HepG2 (cell line): ENCODE measurements around the gene IL1RL2. TPM values are rescaled to one million over a fixed set of nuclear protein-coding genes. Genes with fewer than 3 reads are reported as not detected.

Source experiments
- ATF4 ChIP-seq, 2 experiments: fragments of 450-650 bp in 1 of 2; sonication (generic) in 1 of 2; formaldehyde crosslinking; IDR thresholded peaks; 2 replicates each; pipeline versions ENCODE4 v1.5.0 to v1.8.0; 2020 to 2022; ENCODE audit warnings: mild to moderate bottlenecking in 1 of 2, missing genetic modification reagents in 1 of 2
- HOXA5 ChIP-seq: sonication (generic); formaldehyde crosslinking; IDR thresholded peaks from 2 replicates; pipeline ENCODE4 v1.4.0; 2020; ENCODE audit warnings: missing genetic modification reagents
- IRF2 ChIP-seq: IDR thresholded peaks from 2 replicates; pipeline ENCODE4 v1.6.1; 2018; ENCODE audit warnings: missing genetic modification reagents, missing compliant biosample characterization
- MXD4 ChIP-seq: IDR thresholded peaks from 2 replicates; pipeline ENCODE4 v1.6.1; 2016; ENCODE audit warnings: mild to moderate bottlenecking, missing biosample characterization, missing genetic modification reagents
- RNF2 ChIP-seq: fragments of 450-650 bp; conservative IDR thresholded peaks from 2 replicates; pipeline ENCODE4 v1.6.1; 2016; ENCODE audit warnings: low read depth
- SALL1 ChIP-seq: sonication (generic); formaldehyde crosslinking; IDR thresholded peaks from 2 replicates; pipeline ENCODE4 v1.8.0; 2022; ENCODE audit warnings: mild to moderate bottlenecking, missing genetic modification reagents
- SMARCC2 ChIP-seq: fragments of 450-650 bp; IDR thresholded peaks from 2 replicates; pipeline ENCODE4 v1.6.1; 2017; ENCODE audit warnings: antibody characterized with exemption, mild to moderate bottlenecking
- SOX5 ChIP-seq: IDR thresholded peaks from 2 replicates; pipeline ENCODE4 v1.6.1; 2016; ENCODE audit warnings: borderline replicate concordance
- SRF ChIP-seq: IDR thresholded peaks from 2 replicates; pipeline ENCODE4 v1.6.1; 2011; ENCODE audit warnings: mild to moderate bottlenecking, low read depth, low read length, moderate library complexity
- SUZ12 ChIP-seq: fragments of 150-350 bp; IDR thresholded peaks from 2 replicates; pipeline ENCODE4 v1.6.1; 2014; ENCODE audit warnings: low read depth, low read length
- ZFAT ChIP-seq: sonication (generic); formaldehyde crosslinking; conservative IDR thresholded peaks from 2 replicates; pipeline ENCODE4 v1.8.1; 2023; ENCODE audit warnings: missing genetic modification reagents, inconsistent platforms
- ZNF329 ChIP-seq: sonication (generic); formaldehyde crosslinking; IDR thresholded peaks from 2 replicates; pipeline ENCODE4 v1.9.0; 2021; ENCODE audit warnings: low read depth, mild to moderate bottlenecking, missing genetic modification reagents
- ZNF484 ChIP-seq: sonication (generic); formaldehyde crosslinking; IDR thresholded peaks from 2 replicates; pipeline ENCODE4 v1.5.1; 2020; ENCODE audit warnings: mild to moderate bottlenecking, low read depth, missing genetic modification reagents, borderline replicate concordance
- ZNF672 ChIP-seq: sonication (generic); formaldehyde crosslinking; IDR thresholded peaks from 2 replicates; pipeline ENCODE4 v1.8.1; 2022; ENCODE audit warnings: missing genetic modification reagents
- ZNF713 ChIP-seq: sonication (generic); formaldehyde crosslinking; IDR thresholded peaks from 2 replicates; pipeline ENCODE4 v1.4.0; 2020; ENCODE audit warnings: mild to moderate bottlenecking, missing genetic modification reagents
- ZNF737 ChIP-seq: sonication (generic); formaldehyde crosslinking; IDR thresholded peaks from 2 replicates; pipeline ENCODE4 v1.5.0; 2020; ENCODE audit warnings: missing genetic modification reagents, mild to moderate bottlenecking, borderline replicate concordance
- polyA plus RNA-seq, 8 experiments: library from polyadenylated mRNA; depleted of rRNA in 3 of 8; stranded (reverse) in 7 of 8; unstranded in 1 of 8; fragments of >200 nt; fragmentation: Illumina TruSeq in 4 of 8; extraction: Trizol in 4 of 8; gene quantifications; 2 replicates each; pipeline versions ENCODE4 v1.2.1 to v1.2.3, GENCODE V29; 2011 to 2016; ENCODE audit warnings: low read depth in 4 of 8, missing spikeins in 1 of 8, mixed read lengths in 1 of 8; ENCODE audit not compliant: insufficient read depth in 1 of 8
- total RNA-seq, 5 experiments: library from RNA; depleted of rRNA; stranded (reverse); fragments of >200 nt; fragmentation: Illumina TruSeq; extraction: Trizol; gene quantifications; 2 replicates each; pipeline ENCODE4 v1.2.3, GENCODE V29; 2016; ENCODE audit warnings: low read depth in 1 of 5
- TF ChIP-seq, protein P1 (sequence below): sonication (generic); formaldehyde crosslinking; IDR thresholded peaks from 2 replicates; pipeline ENCODE4 v1.5.0; 2020; ENCODE audit warnings: mild to moderate bottlenecking, missing genetic modification reagents
- TF ChIP-seq, protein P2 (sequence below): sonication (generic); formaldehyde crosslinking; IDR thresholded peaks from 2 replicates; pipeline ENCODE4 v1.8.1; 2023; ENCODE audit warnings: mild to moderate bottlenecking, missing genetic modification reagents, borderline replicate concordance
- TF ChIP-seq, protein P3 (sequence below): sonication (generic); formaldehyde crosslinking; IDR thresholded peaks from 2 replicates; pipeline ENCODE4 v1.8.0; 2022; ENCODE audit warnings: mild to moderate bottlenecking, missing genetic modification reagents, moderate library complexity
- TF ChIP-seq, protein P4 (sequence below): sonication (generic); formaldehyde crosslinking; IDR thresholded peaks from 2 replicates; pipeline ENCODE4 v1.4.0; 2020; ENCODE audit warnings: missing genetic modification reagents, borderline replicate concordance
- TF ChIP-seq, protein P5 (sequence below): fragments of 450-650 bp; IDR thresholded peaks from 2 replicates; pipeline ENCODE4 v1.6.1; 2016

Gene IL1RL2
- total and polyA plus RNA-seq, 2 of the 13 experiments (the other 11 are each of a cell fraction or from before 2014, with no cell fraction given) = 0.03 TPM; not detected in 1

DNA sequence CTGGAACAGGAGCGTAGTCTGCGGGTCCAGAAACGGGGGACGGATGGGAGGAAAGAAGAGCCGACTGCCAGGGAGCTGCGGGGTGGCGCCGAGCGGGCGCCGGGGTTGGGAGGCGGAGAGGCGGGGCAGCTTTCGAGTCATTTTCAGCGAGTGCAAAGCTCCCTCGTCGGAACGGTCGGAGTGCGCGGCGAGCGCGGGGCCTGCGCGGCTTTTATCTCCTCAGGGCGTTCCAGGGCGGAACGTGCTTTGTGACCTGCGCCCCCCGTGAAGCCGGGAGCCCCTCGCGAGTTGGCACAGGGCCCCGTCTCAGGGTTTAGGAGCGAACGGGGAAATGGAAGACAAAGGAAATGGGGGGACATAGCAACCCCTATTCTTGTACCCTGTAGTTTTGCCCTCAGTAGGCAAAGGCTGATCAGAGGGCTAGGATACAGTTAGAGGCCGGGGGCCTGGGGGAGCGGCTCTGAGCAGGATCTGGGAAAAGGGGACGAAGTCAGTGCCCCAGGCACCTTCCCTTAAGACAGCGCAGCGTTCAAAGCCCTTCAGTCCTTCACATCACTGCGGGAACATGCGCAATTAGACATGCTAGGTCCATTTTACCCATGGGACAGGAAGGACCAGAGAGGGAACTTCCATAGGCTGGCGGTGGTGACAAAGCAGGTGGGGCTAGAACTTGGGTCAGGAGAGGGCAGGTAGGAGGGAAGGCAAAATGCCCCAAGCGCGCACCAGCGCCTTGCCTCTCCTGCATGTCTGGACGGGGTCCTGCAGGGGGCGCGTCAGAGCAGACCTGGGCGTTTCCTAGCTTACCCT is 64.4 kb downstream of the IL1RL2 start (continued):
- TF ChIP-seq, protein P1, sequence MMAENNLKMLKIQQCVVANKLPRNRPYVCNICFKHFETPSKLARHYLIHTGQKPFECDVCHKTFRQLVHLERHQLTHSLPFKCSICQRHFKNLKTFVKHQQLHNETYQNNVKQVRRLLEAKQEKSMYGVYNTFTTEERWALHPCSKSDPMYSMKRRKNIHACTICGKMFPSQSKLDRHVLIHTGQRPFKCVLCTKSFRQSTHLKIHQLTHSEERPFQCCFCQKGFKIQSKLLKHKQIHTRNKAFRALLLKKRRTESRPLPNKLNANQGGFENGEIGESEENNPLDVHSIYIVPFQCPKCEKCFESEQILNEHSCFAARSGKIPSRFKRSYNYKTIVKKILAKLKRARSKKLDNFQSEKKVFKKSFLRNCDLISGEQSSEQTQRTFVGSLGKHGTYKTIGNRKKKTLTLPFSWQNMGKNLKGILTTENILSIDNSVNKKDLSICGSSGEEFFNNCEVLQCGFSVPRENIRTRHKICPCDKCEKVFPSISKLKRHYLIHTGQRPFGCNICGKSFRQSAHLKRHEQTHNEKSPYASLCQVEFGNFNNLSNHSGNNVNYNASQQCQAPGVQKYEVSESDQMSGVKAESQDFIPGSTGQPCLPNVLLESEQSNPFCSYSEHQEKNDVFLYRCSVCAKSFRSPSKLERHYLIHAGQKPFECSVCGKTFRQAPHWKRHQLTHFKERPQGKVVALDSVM (CRISPR knock-in tag) = no peak
- no peak for TF ChIP-seq ZNF713 (CRISPR knock-in tag)
- peak; percentile 19; the same call in 1 of the 2 replicates for TF ChIP-seq SALL1
- TF ChIP-seq IRF2 (CRISPR knock-in tag) = no peak
- TF ChIP-seq, protein P2, sequence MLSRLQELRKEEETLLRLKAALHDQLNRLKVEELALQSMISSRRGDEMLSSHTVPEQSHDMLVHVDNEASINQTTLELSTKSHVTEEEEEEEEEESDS = no peak
- TF ChIP-seq SOX5 = no peak
- TF ChIP-seq, protein P3, sequence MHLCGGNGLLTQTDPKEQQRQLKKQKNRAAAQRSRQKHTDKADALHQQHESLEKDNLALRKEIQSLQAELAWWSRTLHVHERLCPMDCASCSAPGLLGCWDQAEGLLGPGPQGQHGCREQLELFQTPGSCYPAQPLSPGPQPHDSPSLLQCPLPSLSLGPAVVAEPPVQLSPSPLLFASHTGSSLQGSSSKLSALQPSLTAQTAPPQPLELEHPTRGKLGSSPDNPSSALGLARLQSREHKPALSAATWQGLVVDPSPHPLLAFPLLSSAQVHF = no peak
- TF ChIP-seq, protein P4, sequence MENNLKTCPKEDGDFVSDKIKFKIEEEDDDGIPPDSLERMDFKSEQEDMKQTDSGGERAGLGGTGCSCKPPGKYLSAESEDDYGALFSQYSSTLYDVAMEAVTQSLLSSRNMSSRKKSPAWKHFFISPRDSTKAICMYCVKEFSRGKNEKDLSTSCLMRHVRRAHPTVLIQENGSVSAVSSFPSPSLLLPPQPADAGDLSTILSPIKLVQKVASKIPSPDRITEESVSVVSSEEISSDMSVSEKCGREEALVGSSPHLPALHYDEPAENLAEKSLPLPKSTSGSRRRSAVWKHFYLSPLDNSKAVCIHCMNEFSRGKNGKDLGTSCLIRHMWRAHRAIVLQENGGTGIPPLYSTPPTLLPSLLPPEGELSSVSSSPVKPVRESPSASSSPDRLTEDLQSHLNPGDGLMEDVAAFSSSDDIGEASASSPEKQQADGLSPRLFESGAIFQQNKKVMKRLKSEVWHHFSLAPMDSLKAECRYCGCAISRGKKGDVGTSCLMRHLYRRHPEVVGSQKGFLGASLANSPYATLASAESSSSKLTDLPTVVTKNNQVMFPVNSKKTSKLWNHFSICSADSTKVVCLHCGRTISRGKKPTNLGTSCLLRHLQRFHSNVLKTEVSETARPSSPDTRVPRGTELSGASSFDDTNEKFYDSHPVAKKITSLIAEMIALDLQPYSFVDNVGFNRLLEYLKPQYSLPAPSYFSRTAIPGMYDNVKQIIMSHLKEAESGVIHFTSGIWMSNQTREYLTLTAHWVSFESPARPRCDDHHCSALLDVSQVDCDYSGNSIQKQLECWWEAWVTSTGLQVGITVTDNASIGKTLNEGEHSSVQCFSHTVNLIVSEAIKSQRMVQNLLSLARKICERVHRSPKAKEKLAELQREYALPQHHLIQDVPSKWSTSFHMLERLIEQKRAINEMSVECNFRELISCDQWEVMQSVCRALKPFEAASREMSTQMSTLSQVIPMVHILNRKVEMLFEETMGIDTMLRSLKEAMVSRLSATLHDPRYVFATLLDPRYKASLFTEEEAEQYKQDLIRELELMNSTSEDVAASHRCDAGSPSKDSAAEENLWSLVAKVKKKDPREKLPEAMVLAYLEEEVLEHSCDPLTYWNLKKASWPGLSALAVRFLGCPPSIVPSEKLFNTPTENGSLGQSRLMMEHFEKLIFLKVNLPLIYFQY (CRISPR knock-in tag) = no peak
- peak; percentile 52 for TF ChIP-seq RNF2
- TF ChIP-seq MXD4 (CRISPR knock-in tag) = no peak
- no peak for TF ChIP-seq ZNF737
- TF ChIP-seq SRF = no peak
- no peak for TF ChIP-seq SMARCC2
- no peak for TF ChIP-seq HOXA5 (CRISPR knock-in tag)
- no peak for TF ChIP-seq ZNF672
- TF ChIP-seq, protein P5, sequence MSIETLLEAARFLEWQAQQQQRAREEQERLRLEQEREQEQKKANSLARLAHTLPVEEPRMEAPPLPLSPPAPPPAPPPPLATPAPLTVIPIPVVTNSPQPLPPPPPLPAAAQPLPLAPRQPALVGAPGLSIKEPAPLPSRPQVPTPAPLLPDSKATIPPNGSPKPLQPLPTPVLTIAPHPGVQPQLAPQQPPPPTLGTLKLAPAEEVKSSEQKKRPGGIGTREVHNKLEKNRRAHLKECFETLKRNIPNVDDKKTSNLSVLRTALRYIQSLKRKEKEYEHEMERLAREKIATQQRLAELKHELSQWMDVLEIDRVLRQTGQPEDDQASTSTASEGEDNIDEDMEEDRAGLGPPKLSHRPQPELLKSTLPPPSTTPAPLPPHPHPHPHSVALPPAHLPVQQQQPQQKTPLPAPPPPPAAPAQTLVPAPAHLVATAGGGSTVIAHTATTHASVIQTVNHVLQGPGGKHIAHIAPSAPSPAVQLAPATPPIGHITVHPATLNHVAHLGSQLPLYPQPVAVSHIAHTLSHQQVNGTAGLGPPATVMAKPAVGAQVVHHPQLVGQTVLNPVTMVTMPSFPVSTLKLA = no peak
- TF ChIP-seq SUZ12 = no peak
- TF ChIP-seq ZNF484 = no peak
- TF ChIP-seq ZNF329 = no peak
- no peak for TF ChIP-seq ZFAT
- TF ChIP-seq ATF4 (CRISPR knock-in tag; IDR thresholded peaks at IDR 0.05) = no peak
